Neural progenitor cell (in vitro differentiated cells): ENCODE measurements around the gene FAAP100. TPM values are rescaled to one million over a fixed set of nuclear protein-coding genes. Genes with fewer than 3 reads are reported as not detected.

Experiments used
- DNase-seq: peaks from one replicate; pipeline ENCODE4 v3.0.0-alpha.2; 2016; ENCODE audit warnings: low spot score
- H2AFZ ChIP-seq: fragments of 200-600 bp; sonication (generic); replicated peaks from 2 replicates; pipeline ENCODE4 v1.6.1; 2016; ENCODE audit warnings: antibody characterized with exemption
- H3F3A ChIP-seq: fragments of 200-600 bp; sonication (generic); 2 replicates; pipeline ENCODE4 v1.6.1; 2016; ENCODE audit warnings: antibody characterized with exemption, low read depth
- H3K27ac ChIP-seq: fragments of 200-600 bp; sonication (generic); 2 replicates; pipeline ENCODE4 v1.5.1; 2016; ENCODE audit warnings: mild to moderate bottlenecking
- H3K27me3 ChIP-seq: fragments of 200-600 bp; sonication (generic); 2 replicates; pipeline ENCODE4 v1.6.1; 2016; ENCODE audit warnings: mild to moderate bottlenecking, moderate library complexity
- H3K36me3 ChIP-seq: fragments of 200-600 bp; sonication (generic); 2 replicates; pipeline ENCODE4 v1.5.1; 2016
- H3K4me1 ChIP-seq: fragments of 200-600 bp; sonication (generic); 2 replicates; pipeline ENCODE4 v1.6.1; 2016; ENCODE audit warnings: mixed run types
- H3K4me2 ChIP-seq: fragments of 200-600 bp; sonication (generic); 2 replicates; pipeline ENCODE4 v1.6.1; 2016
- H3K4me3 ChIP-seq: fragments of 200-600 bp; sonication (generic); 2 replicates; pipeline ENCODE4 v1.5.1; 2016
- H3K79me2 ChIP-seq: fragments of 200-600 bp; sonication (generic); 2 replicates; pipeline ENCODE4 v1.6.1; 2016; ENCODE audit warnings: low read depth
- H3K9ac ChIP-seq: fragments of 200-600 bp; sonication (generic); 2 replicates; pipeline ENCODE4 v1.6.1; 2016
- H3K9me3 ChIP-seq: fragments of 200-600 bp; sonication (generic); 2 replicates; pipeline ENCODE4 v1.5.1; 2016; ENCODE audit warnings: low read depth
- H4K20me1 ChIP-seq: fragments of 200-600 bp; sonication (generic); 2 replicates; pipeline ENCODE4 v1.6.1; 2016; ENCODE audit warnings: low read depth
- H3K27ac Mint-ChIP-seq: 3 replicates; pipeline ENCODE4 v1.8.0; 2021; ENCODE audit warnings: mixed read lengths
- H3K27me3 Mint-ChIP-seq: 2 replicates; pipeline ENCODE4 v1.8.0; 2022; ENCODE audit warnings: low read depth, mild to moderate bottlenecking, inconsistent platforms, moderate library complexity, mixed read lengths; ENCODE audit not compliant: insufficient read depth
- H3K36me3 Mint-ChIP-seq: 3 replicates; pipeline ENCODE4 v1.8.0; 2021; ENCODE audit warnings: mixed read lengths
- H3K4me1 Mint-ChIP-seq: 3 replicates; pipeline ENCODE4 v1.8.0; 2021; ENCODE audit warnings: mixed read lengths
- H3K4me3 Mint-ChIP-seq: 3 replicates; pipeline ENCODE4 v1.8.0; 2021; ENCODE audit warnings: mild to moderate bottlenecking, moderate library complexity, mixed read lengths
- H3K9me3 Mint-ChIP-seq: 3 replicates; pipeline ENCODE4 v1.8.0; 2020; ENCODE audit warnings: mixed read lengths
- EZH2 ChIP-seq: fragments of 200-600 bp; sonication (generic); IDR thresholded peaks from 2 replicates; pipeline ENCODE4 v1.6.1; 2017; ENCODE audit warnings: antibody characterized with exemption, mild to moderate bottlenecking, moderate library complexity
- EZH2phosphoT487 ChIP-seq: fragments of 200-600 bp; sonication (generic); IDR thresholded peaks from 2 replicates; pipeline ENCODE4 v1.6.1; 2017; ENCODE audit warnings: antibody characterized with exemption
- total RNA-seq: library from RNA; depleted of rRNA; stranded (reverse); fragments of >200 nt; gene quantifications from 2 replicates; pipeline ENCODE4 v1.2.3, GENCODE V29; 2015; ENCODE audit warnings: low replicate concordance
- TF ChIP-seq, protein P1 (sequence below): fragments of 200-600 bp; sonication (generic); IDR thresholded peaks from 2 replicates; pipeline ENCODE4 v1.5.1; 2017; ENCODE audit warnings: antibody characterized with exemption, mild to moderate bottlenecking

FAAP100 gene
- total RNA-seq, 1 donor from 2014 or later: 9.7 TPM

DNA sequence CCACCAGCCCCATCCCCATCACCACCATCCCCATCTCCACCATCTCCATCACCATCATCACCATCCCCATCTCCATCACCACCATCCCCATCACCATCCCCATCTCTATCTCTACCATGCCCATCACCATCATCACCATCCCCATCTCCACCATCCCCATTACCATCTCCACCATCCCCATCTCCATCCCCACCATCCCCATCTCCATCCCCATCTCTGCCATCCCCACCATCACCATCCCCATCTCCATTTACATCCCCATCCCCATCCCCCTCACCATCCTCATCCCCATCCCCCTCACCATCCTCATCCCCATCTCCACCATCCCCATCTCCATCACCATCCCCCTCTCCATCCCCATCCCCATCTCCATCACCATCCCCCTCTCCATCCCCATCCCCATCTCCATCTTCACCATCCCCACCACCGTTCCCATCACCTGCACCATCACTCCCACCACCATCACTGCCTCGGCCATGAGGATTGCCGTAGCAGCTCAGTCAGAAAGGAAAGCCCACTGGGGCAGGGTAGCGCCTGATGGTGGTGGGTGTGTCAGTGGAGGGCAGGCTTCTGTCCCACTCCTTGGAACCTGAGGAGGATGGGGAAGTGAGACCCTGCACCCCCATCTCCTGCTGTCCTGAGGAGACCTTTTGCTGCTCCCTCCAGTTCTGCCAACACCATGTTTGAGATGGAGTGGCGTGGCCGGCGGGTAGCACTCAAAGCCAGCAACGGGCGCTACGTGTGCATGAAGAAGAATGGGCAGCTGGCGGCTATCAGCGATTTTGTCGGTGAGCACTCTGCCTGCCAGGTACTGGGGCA, 16.5 kb downstream of the FAAP100 start:
- H3K9ac ChIP-seq: no peak overlapping the region
- H3K9me3 ChIP-seq: no peaks in the 10 kb centered on the region
- H3K4me3 Mint-ChIP-seq: no peak overlapping the region
- no peak overlapping the region for H2AFZ ChIP-seq
- H3K36me3 ChIP-seq: no peaks in the 10 kb centered on the region
- H3K4me2 ChIP-seq: no peak overlapping the region
- peaks cover 6% of the 10 kb centered on the region for H3K27me3 Mint-ChIP-seq
- peaks cover 7% of the 10 kb centered on the region for H3K4me1 Mint-ChIP-seq
- DNase-seq: no peak
- no peaks in the 10 kb centered on the region for H3K36me3 Mint-ChIP-seq
- H3F3A ChIP-seq: no peaks in the 10 kb centered on the region
- no peak overlapping the region for H3K27ac ChIP-seq
- peaks cover 17% of the 10 kb centered on the region for H4K20me1 ChIP-seq
- H3K27ac Mint-ChIP-seq: no peak overlapping the region
- peaks cover 2% of the 10 kb centered on the region for H3K9me3 Mint-ChIP-seq
- no peak for TF ChIP-seq EZH2phosphoT487
- TF ChIP-seq, protein P1, sequence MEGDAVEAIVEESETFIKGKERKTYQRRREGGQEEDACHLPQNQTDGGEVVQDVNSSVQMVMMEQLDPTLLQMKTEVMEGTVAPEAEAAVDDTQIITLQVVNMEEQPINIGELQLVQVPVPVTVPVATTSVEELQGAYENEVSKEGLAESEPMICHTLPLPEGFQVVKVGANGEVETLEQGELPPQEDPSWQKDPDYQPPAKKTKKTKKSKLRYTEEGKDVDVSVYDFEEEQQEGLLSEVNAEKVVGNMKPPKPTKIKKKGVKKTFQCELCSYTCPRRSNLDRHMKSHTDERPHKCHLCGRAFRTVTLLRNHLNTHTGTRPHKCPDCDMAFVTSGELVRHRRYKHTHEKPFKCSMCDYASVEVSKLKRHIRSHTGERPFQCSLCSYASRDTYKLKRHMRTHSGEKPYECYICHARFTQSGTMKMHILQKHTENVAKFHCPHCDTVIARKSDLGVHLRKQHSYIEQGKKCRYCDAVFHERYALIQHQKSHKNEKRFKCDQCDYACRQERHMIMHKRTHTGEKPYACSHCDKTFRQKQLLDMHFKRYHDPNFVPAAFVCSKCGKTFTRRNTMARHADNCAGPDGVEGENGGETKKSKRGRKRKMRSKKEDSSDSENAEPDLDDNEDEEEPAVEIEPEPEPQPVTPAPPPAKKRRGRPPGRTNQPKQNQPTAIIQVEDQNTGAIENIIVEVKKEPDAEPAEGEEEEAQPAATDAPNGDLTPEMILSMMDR: no peak
- no peak for TF ChIP-seq EZH2
- peaks cover 53% of the 10 kb centered on the region for H3K27me3 ChIP-seq
- no peaks in the 10 kb centered on the region for H3K79me2 ChIP-seq
- H3K4me3 ChIP-seq: no peak overlapping the region
- peaks cover 3% of the 10 kb centered on the region for H3K4me1 ChIP-seq

DNA sequence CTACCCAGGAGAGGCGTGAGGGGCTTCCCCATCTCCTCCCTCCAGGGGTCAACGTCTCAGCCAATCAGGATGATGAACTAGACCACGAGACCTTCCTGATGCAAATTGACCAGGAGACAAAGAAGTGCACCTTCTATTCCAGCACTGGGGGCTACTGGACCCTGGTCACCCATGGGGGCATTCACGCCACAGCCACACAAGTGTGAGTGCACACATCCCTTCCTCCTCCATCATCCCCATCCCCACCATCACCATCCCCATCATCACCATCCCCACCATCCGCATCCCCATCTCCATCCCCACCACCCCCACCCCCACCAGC, 17.2 kb downstream of the FAAP100 start:
- Histone ChIP-seq H2AFZ (no peak overlapping the region), H3K4me3 (no peak overlapping the region), H4K20me1 (peaks cover 17% of the 10 kb centered on the region), H3K36me3 (no peaks in the 10 kb centered on the region), H3F3A (no peaks in the 10 kb centered on the region), H3K27ac (no peak overlapping the region), H3K4me2 (no peak overlapping the region), H3K9ac (no peak overlapping the region), H3K27me3 (peaks cover 53% of the 10 kb centered on the region), H3K4me1 (peaks cover 3% of the 10 kb centered on the region), H3K79me2 (no peaks in the 10 kb centered on the region), H3K9me3 (no peaks in the 10 kb centered on the region)
- DNase-seq: no peak
- no peak for TF ChIP-seq EZH2phosphoT487
- TF ChIP-seq, protein P1: no peak
- no peak for TF ChIP-seq EZH2
- Mint-ChIP-seq H3K9me3 (peaks cover 2% of the 10 kb centered on the region), H3K36me3 (no peaks in the 10 kb centered on the region), H3K27me3 (peaks cover 6% of the 10 kb centered on the region), H3K27ac (no peak overlapping the region), H3K4me3 (no peak overlapping the region), H3K4me1 (peaks cover 7% of the 10 kb centered on the region)

DNA sequence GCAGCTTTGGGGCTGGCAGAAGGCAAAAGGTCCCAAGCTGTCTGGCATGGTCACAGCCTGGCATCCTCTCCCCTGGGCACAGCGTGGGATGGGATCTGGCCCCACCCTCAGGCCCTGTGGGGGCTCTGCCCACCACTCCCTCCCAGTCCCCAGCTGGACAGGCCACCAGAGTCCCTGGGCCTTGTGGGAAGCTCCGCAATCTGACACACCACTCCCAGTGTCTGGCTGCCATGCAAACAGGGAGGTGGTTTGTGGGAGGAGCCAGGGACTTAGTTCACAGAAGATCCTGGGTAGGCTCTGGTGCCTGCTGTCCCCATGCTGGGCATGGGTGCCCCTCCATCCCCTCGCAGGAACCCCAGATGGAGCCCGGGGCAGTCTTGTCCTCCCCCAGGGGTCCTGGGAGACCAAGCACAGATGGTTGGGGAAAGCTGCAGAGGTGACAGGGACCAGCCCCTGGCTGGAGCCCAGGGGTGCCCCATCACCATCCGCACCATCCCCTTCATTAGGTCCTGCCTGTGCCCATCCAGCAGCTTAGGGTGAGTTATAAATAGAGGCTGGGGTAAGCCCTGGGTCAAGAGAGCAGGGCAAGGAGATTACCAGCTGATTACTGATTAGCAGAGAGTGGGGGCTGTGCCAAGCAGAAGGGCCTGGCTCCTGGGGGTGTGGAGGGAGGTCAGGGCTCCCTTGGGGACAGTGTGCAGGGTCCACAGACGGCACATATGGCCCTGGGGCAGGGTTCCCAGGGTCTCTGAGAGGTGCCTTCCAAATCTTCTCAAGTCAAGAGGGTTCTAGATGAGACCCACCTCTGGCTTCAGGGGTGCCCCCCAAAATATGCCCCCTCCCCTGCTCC, 17.8 kb downstream of the FAAP100 start:
- TF ChIP-seq, protein P1: no peak
- TF ChIP-seq EZH2phosphoT487 (no peak), EZH2 (no peak)
- Histone ChIP-seq H2AFZ (no peak overlapping the region), H3K4me2 (no peak overlapping the region), H3K4me1 (peaks cover 3% of the 10 kb centered on the region), H3K36me3 (no peaks in the 10 kb centered on the region), H4K20me1 (peaks cover 17% of the 10 kb centered on the region), H3K9ac (no peak overlapping the region), H3K79me2 (no peaks in the 10 kb centered on the region), H3K9me3 (no peaks in the 10 kb centered on the region), H3K27ac (no peak overlapping the region), H3F3A (no peaks in the 10 kb centered on the region), H3K4me3 (no peak overlapping the region), H3K27me3 (peaks cover 53% of the 10 kb centered on the region)
- no peak for DNase-seq
- peaks cover 2% of the 10 kb centered on the region for H3K9me3 Mint-ChIP-seq
- H3K27me3 Mint-ChIP-seq: peaks cover 6% of the 10 kb centered on the region
- H3K4me1 Mint-ChIP-seq: peaks cover 7% of the 10 kb centered on the region
- H3K27ac Mint-ChIP-seq: no peak overlapping the region
- no peak overlapping the region for H3K4me3 Mint-ChIP-seq
- no peaks in the 10 kb centered on the region for H3K36me3 Mint-ChIP-seq
